GM18907 (cell line): Measurements from ENCODE around the gene MKI67.

Experiments
- ATAC-seq: cut with Tn5 transposase; IDR thresholded peaks from one replicate; pipeline ENCODE4 v1.9.1; 2021; ENCODE audit warnings: mild to moderate bottlenecking, moderate library complexity; ENCODE audit not compliant: unreplicated experiment

Gene MKI67

DNA sequence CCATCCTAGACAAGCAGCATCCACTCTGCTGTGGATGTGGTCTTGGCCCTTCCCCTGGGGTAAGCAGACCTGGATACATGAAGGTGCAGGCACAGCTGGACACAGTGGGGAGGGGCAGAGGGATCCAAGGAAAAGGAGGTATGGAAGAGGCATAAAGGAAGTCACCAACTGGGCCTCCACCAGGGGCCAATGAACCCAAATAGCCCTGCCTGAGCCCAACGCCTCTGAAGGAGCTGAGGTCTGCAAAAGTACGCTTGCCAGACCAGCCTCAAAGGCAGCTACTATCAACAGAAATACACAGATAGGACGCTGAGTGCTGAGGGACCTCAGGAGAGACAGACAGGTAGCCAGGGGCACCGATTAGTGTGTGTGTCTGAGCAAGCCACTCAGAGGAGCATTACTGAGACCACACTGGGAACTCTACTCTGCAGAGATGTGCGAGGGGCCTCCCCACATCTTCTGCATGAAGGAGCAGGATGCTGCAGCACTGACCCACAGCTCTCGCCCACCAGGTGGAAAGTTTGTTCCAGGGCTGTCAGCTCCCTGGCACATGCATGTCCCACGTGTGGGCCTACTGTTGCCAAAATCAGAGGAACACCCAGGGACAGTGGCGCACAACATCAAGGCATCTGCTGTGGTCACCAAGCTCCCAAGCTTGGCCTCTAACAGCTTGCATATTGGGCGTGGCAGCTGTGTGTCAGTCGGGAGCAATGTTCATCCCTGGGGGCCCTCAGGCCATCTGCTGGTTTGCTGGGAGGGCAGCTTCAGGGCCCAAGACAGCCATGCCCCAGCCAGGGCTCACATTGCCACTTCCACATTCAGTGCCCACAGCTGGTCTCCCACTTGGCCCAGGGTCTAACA, 40.0 kb downstream of the MKI67 start:
- ATAC-seq: no peak

GRCh38 chr10:128084991-128085390, 41.2 kb downstream of the MKI67 start:
- ATAC-seq: no peak

GRCh38 chr10:128084364-128084763, 41.9 kb downstream of the MKI67 start:
- no peak for ATAC-seq

DNA sequence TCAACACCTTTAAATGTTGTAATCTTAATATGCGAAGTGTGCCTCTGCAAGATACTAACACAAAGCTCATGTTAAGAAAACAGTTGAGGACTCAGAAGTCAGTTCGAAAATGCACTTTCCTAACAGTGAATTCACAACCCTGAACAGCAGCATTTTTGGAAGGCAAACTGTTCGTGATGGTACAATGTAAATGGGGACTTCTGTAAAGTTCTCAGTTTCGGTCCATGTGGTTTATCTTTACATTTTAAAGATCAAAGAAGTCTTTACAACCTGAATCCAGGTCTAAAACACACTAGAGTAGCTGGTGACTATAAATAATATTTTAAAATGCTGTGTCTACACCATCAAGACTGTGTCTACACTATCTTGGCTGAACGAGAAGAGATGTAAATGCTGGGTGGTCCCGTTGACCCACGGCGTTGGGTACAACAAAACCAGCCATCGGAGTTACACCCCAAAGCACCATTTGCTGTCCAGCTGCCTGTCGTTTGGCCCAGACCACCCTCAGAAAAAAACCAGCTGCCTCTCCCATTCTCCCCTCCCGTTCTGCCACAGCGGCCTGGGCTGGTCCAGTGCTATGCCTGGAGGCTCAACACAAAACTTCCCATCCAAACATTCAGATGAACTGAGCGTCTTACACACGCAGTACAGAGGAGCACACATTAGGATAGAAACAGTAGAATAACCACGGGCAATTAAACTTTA, 42.9 kb downstream of the MKI67 start:
- no peak for ATAC-seq

- no peak for ATAC-seq
Observed at GRCh38 chr10:128081720-128082119, 44.5 kb downstream of the MKI67 start.

DNA sequence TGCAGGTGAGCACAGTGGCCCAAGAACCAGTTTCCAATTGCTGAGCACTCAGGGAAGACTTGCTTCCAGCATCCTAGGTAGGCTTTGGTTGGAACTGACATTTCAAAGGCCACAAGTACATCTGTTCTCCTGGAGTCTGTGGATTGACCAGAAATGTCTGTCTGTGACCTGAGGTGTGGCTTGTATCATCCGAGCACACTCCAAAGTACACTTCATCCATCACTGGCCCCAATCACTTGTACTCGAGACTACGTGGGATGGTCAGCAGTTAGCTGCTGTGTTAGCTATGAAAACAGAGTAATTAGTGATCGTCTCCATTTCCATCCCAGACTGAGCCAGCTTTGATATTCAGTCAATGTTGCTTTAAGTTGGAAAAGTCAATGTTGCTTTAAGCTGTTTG, 45.0 kb downstream of the MKI67 start:
- no peak for ATAC-seq

GRCh38 chr10:128080641-128081040, 45.6 kb downstream of the MKI67 start:
- no peak for ATAC-seq

DNA sequence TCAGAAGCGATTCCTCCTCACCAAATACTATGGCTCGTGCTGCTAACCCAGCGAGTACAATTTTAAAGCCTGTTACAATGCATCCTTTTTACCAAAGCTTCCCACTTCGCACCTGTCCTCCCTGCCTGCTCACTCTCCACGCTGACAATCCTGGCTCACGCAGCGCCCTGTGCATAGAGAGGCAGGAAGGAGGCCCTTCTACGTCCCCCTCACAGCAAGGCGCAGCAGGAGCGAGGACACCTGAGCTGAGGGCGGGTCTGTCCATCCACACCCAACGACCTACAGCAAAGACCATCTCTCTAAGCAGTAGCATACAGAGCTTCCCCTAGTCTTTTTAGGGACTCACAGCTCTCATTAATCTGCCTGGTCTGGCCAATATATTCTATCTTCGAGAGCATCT, 46.0 kb downstream of the MKI67 start:
- no peak for ATAC-seq

- ATAC-seq: no peak
Observed at GRCh38 chr10:128078136-128078969, 47.9 kb downstream of the MKI67 start.

- no peak for ATAC-seq
Observed at GRCh38 chr10:128077155-128077875, 48.9 kb downstream of the MKI67 start.

- no peak for ATAC-seq
Observed at GRCh38 chr10:128074589-128074988, 51.6 kb downstream of the MKI67 start.

DNA sequence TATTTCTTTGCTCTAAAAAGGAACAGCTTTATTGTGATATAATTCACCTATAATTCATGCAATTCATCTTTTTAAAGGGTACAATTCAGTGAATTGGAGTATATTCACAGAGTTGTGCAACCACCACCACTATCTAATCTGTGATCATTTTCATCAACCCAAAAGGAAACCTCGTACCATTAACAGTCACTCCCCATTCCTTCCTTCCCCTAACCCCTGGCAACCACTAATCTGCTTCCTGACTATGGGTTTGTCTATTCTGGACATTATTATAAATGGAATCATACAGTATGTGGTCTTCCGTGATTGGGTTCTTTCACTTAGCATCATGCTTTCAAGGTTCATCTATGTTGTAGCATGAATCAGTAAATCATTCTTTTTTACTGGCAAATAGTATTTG, 52.3 kb downstream of the MKI67 start:
- no peak for ATAC-seq

GRCh38 chr10:128072941-128073645, 53.1 kb downstream of the MKI67 start:
- ATAC-seq: no peak

DNA sequence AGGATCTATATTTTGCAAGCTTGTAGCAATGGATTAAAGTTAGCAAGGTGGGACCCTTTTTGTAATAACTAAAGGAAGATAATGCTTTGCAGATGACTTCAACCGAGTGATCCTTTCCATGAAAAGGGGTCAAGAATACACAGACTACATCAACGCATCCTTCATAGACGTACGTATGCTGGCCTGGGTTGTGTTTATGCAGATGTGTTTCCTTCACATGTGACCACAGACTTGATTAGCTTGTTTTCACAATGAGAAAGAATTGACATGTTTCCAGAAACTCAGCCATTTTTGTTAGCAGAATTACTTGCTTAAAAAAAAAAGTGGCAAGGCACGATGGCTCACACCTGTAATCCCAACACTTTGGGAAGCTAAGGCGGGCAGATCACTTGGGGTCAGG, 54.2 kb downstream of the MKI67 start:
- no peak for ATAC-seq

DNA sequence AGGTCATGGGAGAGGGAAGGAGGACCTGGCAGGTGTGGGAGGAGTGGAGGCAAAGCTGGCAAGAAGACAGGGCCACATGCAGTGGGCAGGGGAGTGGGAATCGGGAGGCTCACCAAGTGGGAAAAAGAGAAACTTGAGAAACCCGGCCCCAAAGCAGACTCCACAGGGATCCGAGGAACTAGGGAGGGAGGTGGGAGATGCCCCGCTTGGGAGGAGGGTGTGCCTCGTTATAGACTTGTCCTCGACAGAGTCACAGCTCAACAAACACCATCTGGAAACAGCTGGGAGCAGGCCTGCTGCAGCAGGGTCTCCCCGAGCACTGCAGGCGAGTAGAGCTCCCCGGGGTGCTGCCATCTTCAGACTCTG, 54.8 kb downstream of the MKI67 start:
- no peak for ATAC-seq

DNA sequence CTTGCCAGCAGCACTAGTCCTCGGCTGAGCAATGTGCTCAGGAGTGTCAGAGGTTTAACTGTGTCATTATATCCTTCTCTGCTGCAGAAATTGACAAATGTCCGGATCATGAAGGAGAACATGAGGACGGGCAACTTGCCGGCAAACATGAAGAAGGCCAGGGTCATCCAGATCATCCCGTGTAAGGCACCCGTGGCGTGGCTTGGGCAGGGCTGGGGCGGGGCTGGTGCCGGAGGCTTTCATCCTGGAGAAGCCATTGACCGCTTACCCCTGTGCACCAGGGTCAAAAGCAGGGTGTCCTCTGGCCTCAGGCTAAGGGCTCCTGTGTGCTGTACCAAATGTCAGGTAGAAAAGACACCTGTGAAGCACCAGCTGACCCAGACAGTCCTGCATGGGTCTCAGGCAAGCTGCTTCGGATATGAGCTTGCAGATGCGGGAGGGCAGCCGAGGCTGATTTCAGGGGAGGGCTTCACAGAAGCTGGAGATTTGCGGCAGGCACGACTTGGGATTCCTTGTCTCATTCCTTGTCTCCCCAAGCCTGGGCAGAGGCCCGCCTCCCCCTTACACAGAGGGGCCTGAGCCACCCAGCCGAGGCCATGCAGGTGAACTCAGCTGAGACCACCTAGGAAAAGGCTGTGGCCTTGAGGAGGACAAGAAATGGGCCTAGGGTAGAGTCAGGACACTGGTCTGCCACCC, 55.4 kb downstream of the MKI67 start:
- no peak for ATAC-seq

GRCh38 chr10:128070161-128070560, 56.1 kb downstream of the MKI67 start:
- ATAC-seq: no peak

GRCh38 chr10:128069351-128070051, 56.7 kb downstream of the MKI67 start:
- ATAC-seq: peak; percentile 37
